ENCODE results near the gene FBXO24. TPM values are rescaled to one million over a fixed set of nuclear protein-coding genes. Genes with fewer than 3 reads are reported as not detected.
A peak's percentile ranks its signal among the peaks of the same experiment; 100 is the strongest.

The FBXO24 gene
- total and polyA plus RNA-seq, 3 experiments from 2014 or later = 0.47 to 0.50 TPM; not detected in 1

DNA sequence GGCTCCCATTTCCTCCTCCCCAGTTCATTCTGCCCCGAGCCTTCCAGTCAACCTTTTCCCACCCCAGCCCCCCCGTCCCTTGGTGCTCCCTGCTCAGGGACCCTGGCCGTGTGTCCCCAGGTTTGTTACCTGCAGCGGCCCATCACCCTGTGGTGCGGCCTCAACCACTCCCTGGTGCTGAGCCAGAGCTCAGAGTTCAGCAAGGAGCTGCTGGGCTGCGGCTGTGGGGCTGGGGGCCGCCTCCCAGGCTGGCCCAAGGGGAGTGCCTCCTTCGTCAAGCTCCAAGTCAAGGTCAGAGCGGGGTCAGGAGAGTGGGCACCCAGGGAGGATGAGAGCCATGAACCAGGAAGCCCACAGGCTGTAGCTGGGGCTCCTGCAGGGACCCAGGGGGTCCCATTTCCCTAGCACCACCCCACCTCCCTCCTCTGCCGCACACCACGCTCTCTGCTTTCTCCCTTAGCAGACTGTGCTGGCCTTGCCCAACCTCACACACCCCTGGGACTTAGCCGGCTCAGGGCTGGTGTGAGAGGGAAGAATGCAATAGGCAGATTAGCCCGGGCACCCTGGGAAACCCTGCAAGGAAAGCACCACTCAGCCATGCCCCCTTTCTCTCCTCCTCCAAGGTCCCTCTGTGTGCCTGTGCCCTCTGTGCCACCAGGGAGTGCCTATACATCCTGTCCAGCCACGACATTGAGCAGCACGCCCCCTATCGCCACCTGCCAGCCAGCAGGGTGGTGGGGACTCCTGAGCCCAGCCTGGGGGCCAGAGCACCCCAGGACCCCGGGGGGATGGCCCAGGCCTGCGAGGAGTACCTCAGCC is 14.0 kb downstream of the FBXO24 start:
- H3K4me3 Mint-ChIP-seq = no peak overlapping the region
- Histone ChIP-seq H3K36me3 (ENCODE audit: insufficient read depth, low read length) (no peaks in the 10 kb centered on the region), H3K27me3 (ENCODE audit: insufficient read depth, low read length, poor library complexity, severe bottlenecking) (no peaks in the 10 kb centered on the region), H3K4me1 (ENCODE audit: insufficient read depth, low read length) (peaks cover 15% of the 10 kb centered on the region), H3K9me3 (ENCODE audit: low read length) (no peaks in the 10 kb centered on the region), H3K4me3 (ENCODE audit: low read length) (no peak overlapping the region), H3K27ac (ENCODE audit: low read depth, low read length) (no peak overlapping the region)
- H3K36me3 Mint-ChIP-seq = no peaks in the 10 kb centered on the region
- peaks cover 8 to 24% (median 12%) of the 10 kb centered on the region in 3 donors for H3K4me1 Mint-ChIP-seq
- no peak for DNase-seq
- H3K27ac Mint-ChIP-seq = peak overlapping the region in 1 of 8 donors; percentile 10
- H3K9me3 Mint-ChIP-seq = no peaks in the 10 kb centered on the region
- ChIA-PET POLR2A (interaction anchor here (0.6 kb wide), 1 partner anchor 214 kb away, joined by 3 read pairs; no protein-coding TSS in a partner anchor), CTCF (no interaction called here)
- no peaks in the 10 kb centered on the region for H3K27me3 Mint-ChIP-seq

DNA sequence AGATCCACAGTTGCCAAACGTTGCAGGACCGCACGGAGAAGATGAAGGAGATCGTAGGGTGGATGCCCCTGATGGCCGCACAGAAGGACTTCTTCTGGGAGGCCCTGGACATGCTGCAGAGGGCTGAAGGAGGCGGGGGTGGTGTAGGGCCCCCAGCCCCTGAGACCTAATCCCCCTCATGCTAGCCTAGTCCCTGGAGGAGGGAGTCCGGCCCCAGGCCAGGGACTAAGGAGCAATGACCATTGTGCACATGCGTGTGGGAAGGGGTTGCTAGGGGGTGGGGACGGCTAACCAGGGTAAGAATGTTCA is 14.6 kb downstream of the FBXO24 start:
- Histone ChIP-seq H3K27me3 (ENCODE audit: insufficient read depth, low read length, poor library complexity, severe bottlenecking) (no peaks in the 10 kb centered on the region), H3K9me3 (ENCODE audit: low read length) (no peaks in the 10 kb centered on the region), H3K4me3 (ENCODE audit: low read length) (no peak overlapping the region), H3K36me3 (ENCODE audit: insufficient read depth, low read length) (no peaks in the 10 kb centered on the region), H3K27ac (ENCODE audit: low read depth, low read length) (no peak overlapping the region), H3K4me1 (ENCODE audit: insufficient read depth, low read length) (peaks cover 18% of the 10 kb centered on the region)
- Mint-ChIP-seq H3K4me3 (no peak overlapping the region), H3K27me3 (no peaks in the 10 kb centered on the region), H3K27ac (peak overlapping the region in 2 of 8 donors; percentile 10 to 88), H3K9me3 (no peaks in the 10 kb centered on the region), H3K4me1 (peaks cover 13 to 30% (median 15%) of the 10 kb centered on the region in 3 donors), H3K36me3 (no peaks in the 10 kb centered on the region)
- ChIA-PET POLR2A (no interaction called here), CTCF (no interaction called here)
- DNase-seq = no peak

DNA sequence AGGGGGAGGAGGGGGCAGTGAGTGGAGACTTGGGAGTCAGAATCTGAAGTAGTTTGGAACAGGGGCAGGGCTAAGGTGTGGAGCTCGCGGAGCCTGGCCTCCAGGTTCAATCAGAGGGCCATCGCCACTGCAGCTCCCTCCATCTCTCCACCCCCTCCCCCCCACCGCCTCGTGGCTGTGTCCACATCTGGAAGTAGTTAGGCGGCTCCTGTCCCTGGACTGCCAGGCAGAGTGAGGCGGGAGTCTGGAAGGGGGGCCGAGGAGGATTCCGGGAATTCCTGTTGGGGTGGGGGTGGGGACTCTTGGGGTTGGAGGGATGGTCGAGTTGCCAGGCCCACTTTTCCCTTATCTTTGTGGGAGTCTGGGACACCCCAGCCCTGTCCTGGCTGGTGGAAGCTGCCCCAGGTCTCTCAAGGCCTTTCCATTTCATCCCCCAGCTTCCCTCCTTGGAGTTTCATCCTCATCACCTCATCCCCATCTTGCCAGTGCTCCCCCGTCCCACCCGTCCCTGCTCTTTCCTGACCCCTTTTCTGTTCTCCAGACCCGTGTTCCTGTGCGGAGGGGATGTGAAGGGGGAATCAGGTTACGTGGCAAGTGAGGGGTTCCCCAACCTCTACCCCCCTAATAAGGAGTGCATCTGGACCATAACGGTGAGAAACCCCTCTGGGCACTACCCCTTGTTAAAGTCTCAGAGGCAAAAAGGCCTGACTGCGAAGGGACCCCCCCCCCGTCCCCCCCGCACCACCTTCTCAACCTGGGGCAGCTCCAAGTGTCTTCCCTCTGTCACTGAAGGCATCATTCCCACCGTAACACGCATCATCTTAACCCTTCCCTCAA is 17.0 kb downstream of the FBXO24 start:
- H3K27ac Mint-ChIP-seq = peak overlapping the region in 7 of 8 donors; percentile 18 to 98 (median 93)
- peak overlapping the region; percentile 55 for H3K4me3 ChIP-seq (ENCODE audit: low read length)

DNA sequence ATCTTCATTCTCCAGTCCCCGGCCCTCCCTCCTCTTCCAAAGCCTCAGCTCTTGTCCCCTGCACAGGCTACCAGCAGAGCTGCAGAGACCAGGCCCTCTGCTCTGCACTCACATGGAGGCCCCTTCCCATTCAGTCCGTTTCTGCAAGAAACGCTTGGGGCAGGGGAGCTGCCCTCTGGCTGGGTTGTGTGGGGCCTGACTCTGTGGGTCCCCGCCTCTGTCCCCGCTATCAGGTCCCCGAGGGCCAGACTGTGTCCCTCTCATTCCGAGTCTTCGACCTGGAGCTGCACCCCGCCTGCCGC is 17.5 kb downstream of the FBXO24 start:
- Histone ChIP-seq H3K4me3 (ENCODE audit: low read length) (peak overlapping the region; percentile 55), H3K36me3 (ENCODE audit: insufficient read depth, low read length) (no peaks in the 10 kb centered on the region), H3K9me3 (ENCODE audit: low read length) (no peaks in the 10 kb centered on the region), H3K27ac (ENCODE audit: low read depth, low read length) (peak overlapping the region; percentile 75), H3K4me1 (ENCODE audit: insufficient read depth, low read length) (peaks cover 18% of the 10 kb centered on the region), H3K27me3 (ENCODE audit: insufficient read depth, low read length, poor library complexity, severe bottlenecking) (no peaks in the 10 kb centered on the region)
- Mint-ChIP-seq H3K27ac (peak overlapping the region in 7 of 8 donors; percentile 91 to 98 (median 94)), H3K36me3 (no peaks in the 10 kb centered on the region), H3K9me3 (no peaks in the 10 kb centered on the region), H3K27me3 (no peaks in the 10 kb centered on the region), H3K4me3 (peak overlapping the region; percentile 80 to 95 (median 85)), H3K4me1 (peaks cover 11 to 30% (median 18%) of the 10 kb centered on the region in 3 donors)
- CTCF ChIA-PET = interaction anchor here (0.9 to 2.0 kb wide), 6 partner anchors 9 to 249 kb away, joined by 3 to 8 read pairs (median 5); partner anchors contain the start of genes FBXO24, LRCH4, MOSPD3 and SLC12A9
- POLR2A ChIA-PET = interaction anchor here (0.6 to 3.2 kb wide), 4 partner anchors 17 to 175 kb away, joined by 3 to 14 read pairs (median 5); partner anchors contain the start of genes FBXO24, LRCH4 and ZCWPW1
- DNase-seq = no peak

More for the DNA sequence above, 17.0 kb downstream of the FBXO24 start:
- H3K9me3 Mint-ChIP-seq = no peaks in the 10 kb centered on the region
- Histone ChIP-seq H3K27me3 (ENCODE audit: insufficient read depth, low read length, poor library complexity, severe bottlenecking) (no peaks in the 10 kb centered on the region), H3K36me3 (ENCODE audit: insufficient read depth, low read length) (no peaks in the 10 kb centered on the region), H3K4me1 (ENCODE audit: insufficient read depth, low read length) (peaks cover 18% of the 10 kb centered on the region), H3K9me3 (ENCODE audit: low read length) (no peaks in the 10 kb centered on the region), H3K27ac (ENCODE audit: low read depth, low read length) (peak overlapping the region; percentile 75)
- peak overlapping the region; percentile 80 to 95 (median 85) for H3K4me3 Mint-ChIP-seq
- H3K27me3 Mint-ChIP-seq = no peaks in the 10 kb centered on the region
- peaks cover 13 to 34% (median 18%) of the 10 kb centered on the region in 3 donors for H3K4me1 Mint-ChIP-seq
- ChIA-PET POLR2A (interaction anchor here (0.6 to 3.2 kb wide), 4 partner anchors 17 to 174 kb away, joined by 3 to 14 read pairs (median 5); partner anchors contain the start of genes FBXO24, LRCH4 and ZCWPW1), CTCF (interaction anchor here (0.9 to 2.0 kb wide), 7 partner anchors 10 to 249 kb away, joined by 3 to 8 read pairs (median 5); partner anchors contain the start of genes FBXO24, LRCH4, MOSPD3 and SLC12A9)
- DNase-seq = no peak
- no peaks in the 10 kb centered on the region for H3K36me3 Mint-ChIP-seq

GRCh38 chr7:100604028-100604975 is 18.2 kb downstream of the FBXO24 start:
- Histone ChIP-seq H3K9me3 (ENCODE audit: low read length) (no peaks in the 10 kb centered on the region), H3K27ac (ENCODE audit: low read depth, low read length) (peak overlapping the region; percentile 75), H3K4me3 (ENCODE audit: low read length) (peak overlapping the region; percentile 55)

GRCh38 chr7:100604976-100605911 is 19.1 kb downstream of the FBXO24 start:
- ChIA-PET POLR2A (interaction anchor here (0.6 to 3.2 kb wide), 6 partner anchors 19 to 76 kb away, joined by 3 to 14 read pairs (median 3); partner anchors contain the start of genes FBXO24 and LRCH4), CTCF (interaction anchor here (0.7 to 1.9 kb wide), 11 partner anchors 8 to 247 kb away, joined by 3 to 10 read pairs (median 4); partner anchors contain the start of genes FBXO24, LRCH4 and SLC12A9)
- no peaks in the 10 kb centered on the region for H3K9me3 ChIP-seq (ENCODE audit: low read length)
- DNase-seq = peak in 4 of 5 donors; percentile 24 to 61 (median 42)
- H3K9me3 Mint-ChIP-seq = no peaks in the 10 kb centered on the region
- H3K27me3 Mint-ChIP-seq = no peaks in the 10 kb centered on the region
- peak overlapping the region in 7 of 8 donors; percentile 56 to 89 (median 79) for H3K27ac Mint-ChIP-seq
- no peaks in the 10 kb centered on the region for H3K27me3 ChIP-seq (ENCODE audit: insufficient read depth, low read length, poor library complexity, severe bottlenecking)
- no peaks in the 10 kb centered on the region for H3K36me3 Mint-ChIP-seq
- H3K36me3 ChIP-seq (ENCODE audit: insufficient read depth, low read length) = no peaks in the 10 kb centered on the region
- peaks cover 11 to 30% (median 18%) of the 10 kb centered on the region in 3 donors for H3K4me1 Mint-ChIP-seq
- H3K4me3 Mint-ChIP-seq = peak overlapping the region; percentile 81 to 95 (median 87)
- H3K27ac ChIP-seq (ENCODE audit: low read depth, low read length) = peak overlapping the region; percentile 47
- peaks cover 18% of the 10 kb centered on the region for H3K4me1 ChIP-seq (ENCODE audit: insufficient read depth, low read length)
- peak overlapping the region; percentile 38 for H3K4me3 ChIP-seq (ENCODE audit: low read length)

More at GRCh38 chr7:100604028-100604975, 18.2 kb downstream of the FBXO24 start:
- Mint-ChIP-seq H3K27ac (peak overlapping the region; percentile 38 to 98 (median 94)), H3K4me1 (peaks cover 11 to 30% (median 18%) of the 10 kb centered on the region in 3 donors), H3K36me3 (no peaks in the 10 kb centered on the region), H3K9me3 (no peaks in the 10 kb centered on the region), H3K4me3 (peak overlapping the region; percentile 81 to 95 (median 87)), H3K27me3 (no peaks in the 10 kb centered on the region)
- ChIA-PET POLR2A (interaction anchor here (0.6 to 3.2 kb wide), 8 partner anchors 18 to 176 kb away, joined by 3 to 14 read pairs (median 3); partner anchors contain the start of genes FBXO24, LRCH4 and ZCWPW1), CTCF (interaction anchor here (0.8 to 2.0 kb wide), 14 partner anchors 9 to 248 kb away, joined by 3 to 10 read pairs (median 4); partner anchors contain the start of genes FBXO24, LRCH4, MOSPD3 and SLC12A9)
- Histone ChIP-seq H3K27me3 (ENCODE audit: insufficient read depth, low read length, poor library complexity, severe bottlenecking) (no peaks in the 10 kb centered on the region), H3K36me3 (ENCODE audit: insufficient read depth, low read length) (no peaks in the 10 kb centered on the region), H3K4me1 (ENCODE audit: insufficient read depth, low read length) (peaks cover 18% of the 10 kb centered on the region)
- peak; percentile 64 to 88 (median 76) for DNase-seq
